Fibroblast of mammary gland (primary cell): Measurements from ENCODE around the gene OR4B1.

Experiments used
- DNase-seq: peaks from one replicate; pipeline ENCODE4 v3.0.0-alpha.2; 2010; ENCODE audit warnings: low read depth
- H3K4me3 ChIP-seq: 2 replicates; pipeline ENCODE4 v1.5.1; 2011; ENCODE audit warnings: low read depth, mild to moderate bottlenecking, low read length, moderate library complexity; ENCODE audit not compliant: control insufficient read depth
- TF ChIP-seq, protein P1 (sequence below): conservative IDR thresholded peaks from 2 replicates; pipeline ENCODE4 v1.5.1; 2011; ENCODE audit warnings: low read depth, low read length, inconsistent platforms; ENCODE audit not compliant: control insufficient read depth, insufficient read depth

Gene OR4B1

GRCh38 chr11:48248902-48249301 lies 32.3 kb downstream of the OR4B1 start:
- no peak for DNase-seq
- H3K4me3 ChIP-seq = no peak overlapping the region
- TF ChIP-seq, protein P1, sequence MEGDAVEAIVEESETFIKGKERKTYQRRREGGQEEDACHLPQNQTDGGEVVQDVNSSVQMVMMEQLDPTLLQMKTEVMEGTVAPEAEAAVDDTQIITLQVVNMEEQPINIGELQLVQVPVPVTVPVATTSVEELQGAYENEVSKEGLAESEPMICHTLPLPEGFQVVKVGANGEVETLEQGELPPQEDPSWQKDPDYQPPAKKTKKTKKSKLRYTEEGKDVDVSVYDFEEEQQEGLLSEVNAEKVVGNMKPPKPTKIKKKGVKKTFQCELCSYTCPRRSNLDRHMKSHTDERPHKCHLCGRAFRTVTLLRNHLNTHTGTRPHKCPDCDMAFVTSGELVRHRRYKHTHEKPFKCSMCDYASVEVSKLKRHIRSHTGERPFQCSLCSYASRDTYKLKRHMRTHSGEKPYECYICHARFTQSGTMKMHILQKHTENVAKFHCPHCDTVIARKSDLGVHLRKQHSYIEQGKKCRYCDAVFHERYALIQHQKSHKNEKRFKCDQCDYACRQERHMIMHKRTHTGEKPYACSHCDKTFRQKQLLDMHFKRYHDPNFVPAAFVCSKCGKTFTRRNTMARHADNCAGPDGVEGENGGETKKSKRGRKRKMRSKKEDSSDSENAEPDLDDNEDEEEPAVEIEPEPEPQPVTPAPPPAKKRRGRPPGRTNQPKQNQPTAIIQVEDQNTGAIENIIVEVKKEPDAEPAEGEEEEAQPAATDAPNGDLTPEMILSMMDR = no peak

DNA sequence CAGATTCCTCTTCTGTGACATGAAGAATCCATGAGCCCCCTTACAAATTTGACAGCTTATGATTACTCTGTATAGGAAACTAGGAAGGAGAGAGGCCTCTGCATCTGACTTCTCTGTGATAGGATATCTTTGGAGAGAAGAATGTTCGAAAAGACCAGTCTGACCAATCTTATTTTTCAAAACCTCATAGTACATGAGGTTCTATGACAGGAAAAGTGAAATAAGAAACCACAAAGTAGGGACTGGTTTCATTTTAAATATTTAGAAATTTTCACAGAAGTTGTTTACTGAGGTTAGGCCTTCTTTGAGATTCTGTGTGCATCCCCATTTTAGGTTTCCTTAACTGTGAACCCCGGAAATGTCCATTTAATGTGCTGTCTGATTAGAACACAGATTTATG lies 45.0 kb downstream of the OR4B1 start:
- TF ChIP-seq, protein P1 = no peak
- no peak for DNase-seq
- H3K4me3 ChIP-seq = no peak overlapping the region

- no peak within 1 kb of the TSS for H3K4me3 ChIP-seq
- TF ChIP-seq, protein P1 = no peak
- no peak for DNase-seq
These were observed 46.9 kb downstream of the OR4B1 start, which contains the start of gene OR4X1 for GRCh38 chr11:48263423-48263911. Gene OR4X1 (plus strand): TSS chr11:48263861. CDS start chr11:48263861, 0 bp downstream.
